KG1 (cell line): ENCODE measurements around the gene EZR.

ENCODE experiments used
- DNase-seq: peaks from one replicate; lab custom pipeline; 2025; lab: John Stamatoyannopoulos, UW

Gene EZR

DNA sequence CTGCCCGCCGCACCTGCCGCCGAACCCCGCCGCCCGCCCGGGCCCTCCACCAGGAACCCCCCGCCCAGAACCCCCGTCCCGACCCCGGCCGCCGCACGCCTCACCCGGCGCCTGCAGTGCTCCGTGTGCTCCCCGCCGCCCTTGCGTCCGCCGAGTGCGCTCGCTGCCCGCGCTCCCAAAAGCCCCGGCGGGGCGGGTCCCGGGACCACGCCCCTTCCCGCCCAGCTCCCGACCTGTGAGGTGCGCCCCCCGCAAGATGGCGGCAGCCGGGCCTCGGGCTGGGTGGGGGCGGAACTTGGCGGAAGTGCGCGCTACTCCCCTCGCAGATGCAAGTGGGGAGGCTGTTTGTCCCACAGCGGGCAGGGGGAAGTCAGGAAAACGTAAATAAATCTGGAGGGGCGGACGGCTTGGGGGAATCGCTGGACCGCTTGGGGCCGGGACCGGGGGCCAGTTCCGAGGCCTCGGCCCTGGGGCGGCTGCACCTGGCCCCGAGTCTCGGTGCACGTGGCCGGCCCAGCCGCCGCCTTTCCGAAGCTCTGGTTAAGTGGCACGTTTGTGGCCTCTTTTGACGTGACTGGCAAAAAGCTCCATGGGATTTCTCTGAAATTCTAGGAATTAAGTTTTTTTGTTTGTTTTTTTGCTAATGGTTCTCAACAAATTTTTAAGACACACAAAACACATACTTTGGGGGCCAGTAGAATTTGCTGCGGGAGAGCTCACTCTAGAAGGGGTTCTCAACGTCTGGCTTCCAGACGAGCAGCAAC is at the start of gene EZR:
Gene EZR (minus strand): TSS at position 156 of the 764 bp plus-strand sequence. CDS start 1,275 bp downstream, outside the sequence.
- peak; percentile 17 for DNase-seq

DNA sequence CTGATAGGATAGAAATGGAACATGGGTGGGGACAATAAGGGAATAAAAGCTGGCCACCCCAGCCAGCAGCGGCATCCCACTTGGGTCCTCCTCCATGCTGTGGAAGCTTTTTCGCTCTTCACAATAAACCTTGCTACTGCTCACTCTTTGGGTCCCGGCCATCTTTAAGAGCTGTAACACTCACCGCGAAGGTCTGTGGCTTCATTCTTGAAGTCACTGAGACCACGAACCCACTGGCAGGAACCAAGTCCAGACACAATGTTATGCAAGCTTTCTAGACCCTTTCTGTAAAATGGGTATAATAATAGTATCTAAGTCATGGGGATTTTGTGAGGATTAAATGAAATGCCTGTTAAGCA is 48.9 kb upstream of the EZR start:
- DNase-seq = no peak

GRCh38 chr6:158867381-158868121 is 48.4 kb upstream of the EZR start:
- DNase-seq = no peak

- DNase-seq = no peak
These were observed 46.6 kb upstream of the EZR start for GRCh38 chr6:158865769-158866168.

GRCh38 chr6:158863646-158864045 is 44.5 kb upstream of the EZR start:
- no peak for DNase-seq

GRCh38 chr6:158861686-158862381 is 42.7 kb upstream of the EZR start:
- DNase-seq = no peak

- DNase-seq = no peak
These were observed 41.2 kb upstream of the EZR start for GRCh38 chr6:158860279-158860865.

DNA sequence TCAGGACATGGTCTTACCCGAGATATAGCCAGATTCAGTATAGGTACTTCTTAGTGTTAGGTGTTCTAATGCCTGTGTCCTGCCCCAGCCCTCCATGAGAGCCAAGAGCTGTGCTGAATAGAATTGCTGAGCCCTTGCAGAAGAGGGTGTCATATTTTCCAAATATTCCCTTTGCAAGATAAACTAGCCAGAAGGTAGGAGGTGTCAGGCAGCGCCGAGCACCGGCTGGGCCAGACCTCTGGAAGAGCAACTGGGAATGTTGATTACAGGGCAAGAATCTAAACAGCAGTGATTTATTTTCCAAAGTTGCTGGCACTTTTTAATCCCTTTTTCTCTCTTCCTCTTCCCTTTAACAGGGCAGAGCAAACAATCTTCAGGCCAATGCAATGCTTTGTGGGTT is 37.1 kb upstream of the EZR start:
- DNase-seq = no peak

- no peak for DNase-seq
These were observed 35.3 kb upstream of the EZR start for GRCh38 chr6:158854214-158855101.

DNA sequence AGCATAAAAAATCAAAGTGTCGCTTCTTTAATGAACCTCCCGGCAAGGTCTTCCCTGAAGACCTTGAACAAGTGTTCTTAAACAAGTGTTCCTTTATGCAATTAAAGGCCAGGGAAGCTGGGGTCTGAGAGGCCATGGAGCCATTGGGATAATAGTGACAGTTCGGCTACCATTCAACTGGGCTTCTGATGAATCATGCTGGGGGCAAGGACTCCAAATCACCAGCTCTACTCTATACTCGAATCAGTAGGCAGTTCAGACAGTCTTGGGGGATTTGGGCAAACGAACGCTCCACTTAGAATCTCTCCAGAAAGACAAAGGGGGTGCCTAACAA is 34.7 kb upstream of the EZR start:
- DNase-seq = no peak

DNA sequence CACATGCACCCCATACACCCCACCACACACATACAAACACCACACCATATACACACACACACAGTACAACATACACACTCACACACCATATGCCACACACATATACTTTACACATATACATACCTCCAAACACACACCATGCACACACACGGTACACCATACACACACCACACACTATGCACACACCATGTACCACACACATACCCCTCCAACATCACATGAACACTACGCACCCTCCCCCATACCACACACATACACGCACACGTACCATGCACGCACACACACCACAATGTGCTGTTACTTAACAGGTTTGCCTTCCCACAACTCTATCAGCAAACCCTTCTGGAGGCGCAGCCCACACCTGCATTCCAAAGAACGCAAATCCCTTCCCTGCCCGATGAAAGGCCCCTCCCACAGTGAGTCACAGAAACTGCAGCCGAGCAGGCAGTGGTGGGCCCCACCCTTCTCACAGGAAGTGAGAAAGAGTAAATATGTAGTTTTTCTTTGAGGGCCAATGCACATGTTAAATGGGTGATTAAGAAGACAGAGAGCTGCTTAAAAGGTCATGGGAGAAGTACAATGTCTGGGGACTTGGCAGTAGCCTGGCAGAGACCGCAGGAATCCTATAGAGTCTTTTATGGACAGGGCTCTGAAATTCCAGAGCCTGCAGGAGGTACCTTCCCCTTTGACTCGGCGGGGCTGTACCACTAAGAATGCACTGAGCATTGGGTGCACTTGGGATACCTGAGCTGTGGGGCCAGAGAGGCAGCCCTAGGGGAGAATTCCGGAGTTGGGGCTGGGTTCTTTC is 34.1 kb upstream of the EZR start:
- DNase-seq = no peak

- DNase-seq = no peak
These were observed 33.3 kb upstream of the EZR start for GRCh38 chr6:158852312-158853071.

- DNase-seq = no peak
These were observed 31.6 kb upstream of the EZR start for GRCh38 chr6:158850807-158851115.

DNA sequence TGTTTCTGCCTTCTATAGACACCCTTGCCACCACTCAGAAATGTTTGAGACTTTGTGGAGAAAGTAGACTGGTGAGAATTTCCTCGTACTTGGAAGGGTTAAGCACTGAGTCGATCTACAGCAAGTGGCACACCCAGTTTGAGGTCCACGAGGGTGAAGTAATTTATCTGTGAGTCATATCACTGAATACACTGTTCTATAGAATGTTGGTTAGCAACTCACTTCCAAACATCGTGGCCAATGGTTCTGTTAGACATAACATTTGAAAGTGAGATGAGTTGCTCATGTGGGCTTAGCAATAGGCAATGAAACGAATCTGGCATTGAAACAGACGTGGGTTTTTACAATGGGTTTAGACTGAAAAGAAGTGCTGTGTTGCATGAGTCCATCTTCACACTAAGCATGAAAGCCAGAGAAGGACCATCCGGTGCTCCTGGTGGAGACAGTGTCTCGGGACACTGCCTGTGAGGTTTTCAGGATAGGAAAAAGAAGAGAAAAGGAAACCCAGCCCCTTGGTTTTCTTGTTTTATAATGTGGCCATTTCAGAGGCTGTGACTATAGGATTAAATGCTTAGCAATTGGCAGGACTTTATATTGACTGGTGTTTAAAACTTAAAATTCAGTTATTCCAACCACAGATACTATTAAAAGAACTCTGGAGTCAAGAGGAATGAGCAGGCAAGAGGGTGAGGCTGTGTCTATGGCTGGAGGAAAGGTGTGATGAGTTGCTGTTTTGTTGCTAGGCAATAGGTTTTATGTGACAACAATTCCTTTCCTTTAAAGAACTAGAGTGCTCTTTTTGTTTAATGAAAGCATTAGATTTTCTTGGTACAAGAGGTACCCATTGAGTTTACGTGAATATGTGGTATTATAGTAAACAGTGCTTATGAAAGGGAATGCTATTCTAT is 31.0 kb upstream of the EZR start:
- no peak for DNase-seq

DNA sequence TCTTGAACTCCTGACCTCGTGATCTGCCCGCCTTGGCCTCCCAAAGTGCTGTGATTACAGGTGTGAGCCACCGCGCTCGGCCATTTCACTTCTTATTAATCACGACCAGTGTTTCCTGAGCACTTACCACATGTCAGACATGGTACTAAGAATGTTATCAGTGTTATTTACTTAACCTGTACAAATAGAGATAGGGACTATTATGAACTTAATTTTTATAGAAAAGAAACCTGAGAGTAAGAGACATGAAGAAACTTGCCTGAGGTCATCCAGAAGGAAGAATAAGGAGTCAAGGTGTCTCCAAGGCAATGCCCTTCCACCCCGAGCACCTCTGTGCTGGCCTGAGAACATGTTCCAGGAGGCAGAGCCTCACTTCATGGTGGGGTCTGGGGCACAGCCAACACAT is 29.3 kb upstream of the EZR start:
- no peak for DNase-seq

GRCh38 chr6:158847786-158848185 is 28.6 kb upstream of the EZR start:
- DNase-seq = no peak

- DNase-seq = no peak
These were observed 27.9 kb upstream of the EZR start for GRCh38 chr6:158847012-158847529.

- DNase-seq = no peak
These were observed 24.8 kb upstream of the EZR start for GRCh38 chr6:158843751-158844683.
